Stimulated activated CD8-positive, alpha-beta memory T cell treated with anti-CD3 and anti-CD28 coated beads, Interleukin-15, amount 100 ng/mL, for 1 hour (primary cell): Measurements from ENCODE around the gene KRTAP22-1.

Source experiments
- DNase-seq: peaks from one replicate; pipeline ENCODE4 v3.0.0-alpha.2; 2020; ENCODE audit warnings: low read depth

Gene KRTAP22-1

DNA sequence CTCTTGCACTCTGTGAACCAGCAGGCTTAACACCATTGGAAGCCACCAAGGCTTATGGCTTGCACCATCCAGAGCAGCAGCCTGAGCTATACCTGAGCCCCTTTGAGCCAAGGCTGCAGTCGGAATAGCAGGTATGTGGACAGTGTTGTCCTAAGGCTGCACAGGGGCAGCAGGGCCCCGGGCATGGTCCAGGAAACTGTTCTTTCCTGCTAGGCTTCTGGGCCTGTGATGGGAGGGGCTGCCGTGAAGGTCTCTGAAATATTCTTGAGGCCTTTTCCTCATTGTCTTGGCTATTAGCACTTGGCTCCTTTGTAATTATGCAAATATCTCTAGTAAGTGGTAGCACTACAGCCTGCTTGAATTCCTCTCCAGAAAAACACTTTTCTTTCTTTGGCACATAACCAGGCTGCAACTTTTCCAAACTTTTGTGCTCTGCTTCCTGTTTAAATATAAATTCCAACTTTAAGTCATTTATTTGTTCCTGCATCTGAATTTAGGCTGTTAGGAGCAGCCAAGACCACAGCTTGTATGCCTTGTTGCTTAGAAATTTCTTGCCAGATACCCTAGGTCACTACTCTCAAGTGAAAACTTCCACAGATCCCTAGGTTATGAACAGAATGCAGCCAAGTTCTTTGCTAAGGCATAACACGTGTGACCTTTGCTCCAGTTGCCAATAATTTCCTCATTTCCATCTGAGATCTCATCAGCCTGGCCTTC lies 24.7 kb downstream of the KRTAP22-1 start:
- no peak for DNase-seq

DNA sequence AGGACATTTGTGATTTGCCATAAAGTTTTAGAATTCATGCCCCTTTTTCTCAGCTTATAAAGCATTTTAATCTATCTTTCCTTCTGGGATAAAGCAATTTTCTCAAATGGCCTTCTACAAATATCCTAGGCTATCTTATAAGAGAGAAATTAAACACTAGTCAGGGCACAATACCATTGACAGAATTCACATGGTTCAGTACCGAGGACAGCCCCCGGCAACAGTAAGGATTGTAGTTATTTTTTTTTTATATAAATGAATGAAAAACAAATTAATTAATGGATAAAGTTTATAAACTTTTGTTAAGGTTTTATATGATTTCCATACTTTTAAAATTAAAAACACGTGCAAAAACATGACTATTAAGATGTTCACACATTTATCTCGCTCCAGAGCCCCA lies 27.2 kb downstream of the KRTAP22-1 start:
- DNase-seq: no peak

DNA sequence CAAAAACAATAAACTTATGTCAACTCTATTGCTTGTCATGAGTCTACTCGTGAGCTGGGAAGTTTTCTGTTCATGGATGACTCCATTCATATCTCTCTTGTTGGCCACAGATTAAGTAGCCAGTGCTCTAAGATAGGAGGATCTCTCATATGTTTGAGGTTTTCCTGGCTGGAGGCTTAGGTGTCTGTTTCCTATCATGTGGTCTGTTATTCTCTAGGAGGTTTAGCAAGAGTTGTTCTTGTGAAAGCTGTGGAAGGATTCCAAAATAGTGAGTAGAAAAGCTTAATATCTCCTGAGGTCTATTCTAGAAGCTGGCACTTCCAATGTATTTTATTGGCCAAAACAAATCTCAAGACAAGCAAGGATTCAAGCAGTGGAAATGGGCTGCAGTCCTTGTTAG lies 28.3 kb downstream of the KRTAP22-1 start:
- no peak for DNase-seq

DNA sequence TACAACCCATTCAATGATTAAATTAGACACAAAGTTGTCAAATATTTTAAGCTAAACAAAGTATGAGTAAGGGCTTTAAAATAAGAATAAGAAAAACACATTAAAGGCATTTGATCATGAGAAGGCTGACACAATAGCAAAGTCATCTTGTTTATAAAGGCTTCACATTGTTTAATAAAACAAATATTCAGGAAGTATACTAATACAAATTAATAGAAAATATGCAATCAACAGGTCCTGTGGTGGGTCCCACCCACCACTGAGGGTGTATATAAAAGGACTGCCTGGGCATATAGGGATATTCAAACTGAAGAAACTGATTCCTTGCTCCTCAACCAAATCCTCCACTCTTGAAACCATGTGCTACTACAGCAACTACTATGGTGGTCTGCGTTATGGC lies 34.0 kb downstream of the KRTAP22-1 start, which contains the start of gene KRTAP20-2:
Gene KRTAP20-2 (plus strand): TSS at position 301 of the 400 bp plus-strand sequence. CDS start 58 bp downstream, at position 359.
- no peak for DNase-seq

DNA sequence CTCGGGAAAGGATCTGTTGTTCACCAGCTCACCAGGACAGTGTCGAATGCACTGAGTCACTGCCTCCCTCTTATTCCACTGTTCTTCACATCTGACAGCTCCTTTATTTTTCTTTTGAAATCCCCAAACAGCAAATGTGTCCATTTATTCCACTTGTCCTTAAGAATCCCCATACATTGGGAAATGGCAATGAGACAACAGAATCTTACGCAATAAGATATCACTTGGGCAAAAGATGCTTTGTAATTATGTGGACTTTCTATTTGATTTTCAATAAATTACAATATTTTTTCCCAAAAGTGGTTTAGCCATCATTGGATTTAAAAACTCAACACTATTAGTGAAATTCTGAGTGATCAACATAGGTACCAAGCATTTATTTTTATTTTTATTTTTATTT lies 37.8 kb downstream of the KRTAP22-1 start:
- DNase-seq: no peak

DNA sequence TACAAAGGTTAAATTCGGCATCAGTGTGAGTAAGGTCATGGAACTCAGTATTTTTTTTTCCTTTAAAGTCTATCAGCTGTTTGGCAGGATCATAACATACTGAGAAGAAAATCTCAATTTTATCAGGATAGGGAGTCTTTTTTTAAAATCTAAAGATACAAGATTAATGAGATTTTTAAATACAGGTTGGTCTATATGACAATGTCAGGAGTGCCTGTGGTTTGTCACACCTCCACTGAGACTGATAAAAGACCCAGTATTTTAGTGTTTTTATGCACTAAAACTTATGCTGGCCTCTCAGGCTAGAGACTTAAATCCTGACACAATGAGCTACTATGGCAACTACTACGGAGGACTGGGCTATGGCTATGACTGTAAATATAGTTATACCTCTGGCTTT lies 41.7 kb downstream of the KRTAP22-1 start, which contains the start of gene KRTAP20-3:
Gene KRTAP20-3 (plus strand): TSS at position 301 of the 400 bp plus-strand sequence.
- no peak for DNase-seq

DNA sequence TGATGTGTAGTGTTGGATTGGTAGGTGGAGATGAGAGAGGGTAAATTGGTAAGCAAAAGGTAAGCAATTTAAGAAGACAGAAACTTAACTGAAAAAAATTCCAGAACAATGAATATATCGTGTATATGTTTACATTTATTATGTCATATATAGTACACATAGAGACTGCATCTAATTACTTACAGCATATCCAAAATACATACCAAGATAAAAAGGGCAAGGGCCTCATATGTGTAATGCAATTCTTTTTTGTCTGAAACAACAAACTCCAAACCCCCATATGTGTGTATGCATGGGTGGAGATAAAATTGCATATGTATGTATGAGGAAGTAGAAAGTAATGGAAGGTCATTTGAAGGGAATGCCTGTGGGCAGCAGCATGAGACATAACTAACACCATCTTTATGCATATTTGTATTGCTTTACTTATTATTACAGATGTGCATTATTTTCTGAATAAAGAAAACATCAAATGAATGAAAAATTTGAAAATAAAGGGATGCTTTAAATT lies 46.1 kb downstream of the KRTAP22-1 start:
- DNase-seq: no peak
